Keratinocyte (primary cell): ENCODE results near the gene EFHD2. TPM values are rescaled to one million over a fixed set of nuclear protein-coding genes. Genes with fewer than 3 reads are reported as not detected.

ENCODE experiments used
- DNase-seq: peaks from one replicate; pipeline ENCODE4 v3.0.0-alpha.2; 2011; ENCODE audit warnings: low read depth, missing footprints, low spot score
- FAIRE-seq: peaks from 2 replicates; lab custom pipeline; 2011; peaks lifted over from hg19 to GRCh38; lab: Jason Lieb, UNC
- H2AFZ ChIP-seq: 2 replicates; pipeline ENCODE4 v1.6.0; 2012; ENCODE audit warnings: low read length, control low read depth, inconsistent platforms; ENCODE audit not compliant: control insufficient read depth
- H3K27ac ChIP-seq: 2 replicates; pipeline ENCODE4 v1.5.1; 2011; ENCODE audit warnings: low read length; ENCODE audit not compliant: control insufficient read depth, insufficient read depth
- H3K27me3 ChIP-seq: 3 replicates; pipeline ENCODE4 v1.6.0; 2011; ENCODE audit warnings: low read length; ENCODE audit not compliant: control insufficient read depth, insufficient read depth; ENCODE audit errors: extremely low read depth
- H3K36me3 ChIP-seq, 2 experiments: 2 replicates in 1 of 2; 3 replicates in 1 of 2; pipeline ENCODE4 v1.5.1; 2011; ENCODE audit warnings: low read length in 2 of 2, mild to moderate bottlenecking in 1 of 2; ENCODE audit not compliant: control insufficient read depth in 2 of 2, insufficient read depth in 2 of 2; ENCODE audit errors: extremely low read depth in 1 of 2
- H3K4me1 ChIP-seq: 3 replicates; pipeline ENCODE4 v1.5.1; 2011; ENCODE audit warnings: low read length; ENCODE audit not compliant: control insufficient read depth, insufficient read depth; ENCODE audit errors: extremely low read depth
- H3K4me2 ChIP-seq: 3 replicates; pipeline ENCODE4 v1.6.0; 2011; ENCODE audit warnings: low read depth, low read length; ENCODE audit not compliant: control insufficient read depth, insufficient read depth; ENCODE audit errors: extremely low read depth
- H3K4me3 ChIP-seq, 3 experiments: fragments of 200-600 bp in 1 of 3; sonication (generic) in 1 of 3; 2 replicates in 2 of 3; 3 replicates in 1 of 3; pipeline ENCODE4 v1.5.1; 2011 to 2016; ENCODE audit warnings: low read length in 3 of 3, mild to moderate bottlenecking in 3 of 3, control low read depth in 2 of 3, inconsistent platforms in 1 of 3, low read depth in 1 of 3, mixed read lengths in 1 of 3, mixed run types in 1 of 3, moderate library complexity in 1 of 3; ENCODE audit not compliant: control insufficient read depth in 2 of 3, insufficient read depth in 2 of 3; ENCODE audit errors: extremely low read depth in 1 of 3
- H3K79me2 ChIP-seq: 2 replicates; pipeline ENCODE4 v1.6.0; 2012; ENCODE audit warnings: low read length; ENCODE audit not compliant: control insufficient read depth, insufficient read depth
- H3K9ac ChIP-seq: 3 replicates; pipeline ENCODE4 v1.6.0; 2011; ENCODE audit warnings: low read length; ENCODE audit not compliant: control insufficient read depth, insufficient read depth; ENCODE audit errors: extremely low read depth
- H3K9me1 ChIP-seq: 3 replicates; pipeline ENCODE4 v1.6.0; 2011; ENCODE audit warnings: low read length; ENCODE audit not compliant: control insufficient read depth, insufficient read depth; ENCODE audit errors: extremely low read depth
- H3K9me3 ChIP-seq: 2 replicates; pipeline ENCODE4 v1.5.1; 2012; ENCODE audit warnings: low read depth, low read length; ENCODE audit not compliant: control insufficient read depth
- H4K20me1 ChIP-seq: 3 replicates; pipeline ENCODE4 v1.6.0; 2011; ENCODE audit warnings: low read length; ENCODE audit not compliant: control insufficient read depth, insufficient read depth; ENCODE audit errors: extremely low read depth
- CTCF ChIP-seq, 3 experiments: IDR thresholded peaks in 1 of 3; conservative IDR thresholded peaks in 1 of 3; optimal IDR thresholded peaks in 1 of 3; 2 replicates in 2 of 3; 3 replicates in 1 of 3; pipeline versions ENCODE3 to v1.5.1; 2011; ENCODE audit warnings: low read length in 3 of 3, mild to moderate bottlenecking in 3 of 3, moderate library complexity in 2 of 3, control low read depth in 1 of 3, inconsistent platforms in 1 of 3; ENCODE audit not compliant: insufficient read depth in 2 of 3; ENCODE audit errors: extremely low read depth in 1 of 3
- EZH2 ChIP-seq: IDR thresholded peaks from one replicate; pipeline ENCODE4 v1.6.1; 2012; ENCODE audit warnings: inconsistent platforms, mild to moderate bottlenecking, low read length, moderate library complexity
- dilution Hi-C: fragments of 300-500 bp; cut with MboI; formaldehyde crosslinking; loops from one replicate; pipeline ENCODE4 v1.7.0; 2020; ENCODE audit warnings: low sequenced_read_pairs; ENCODE audit not compliant: extremely low pct_ligation_motif_present
- polyA plus RNA-seq, 5 experiments: library from polyadenylated mRNA; depleted of rRNA in 3 of 5; stranded (reverse) in 3 of 5; stranded (forward) in 1 of 5; unstranded in 1 of 5; fragments of >200 nt; gene quantifications; 1 replicate in 1 of 5; 2 replicates in 3 of 5; 3 replicates in 1 of 5; pipeline versions ENCODE4 v1.2.1 to v1.2.3, GENCODE V29; 2011 to 2012; ENCODE audit warnings: missing spikeins in 2 of 5, low read depth in 1 of 5, low replicate concordance in 1 of 5

The EFHD2 gene
- polyA plus RNA-seq, 1 donor (not counting 4 experiments of a cell fraction or from before 2014, with no cell fraction given): 47.6 TPM

GRCh38 chr1:15428815-15429435 lies 19.2 kb downstream of the EFHD2 start:
- H3K9ac ChIP-seq: no peak overlapping the region
- H3K27me3 ChIP-seq: no peaks in the 10 kb centered on the region
- no peak overlapping the region for H3K27ac ChIP-seq
- H4K20me1 ChIP-seq: peaks cover 17% of the 10 kb centered on the region
- FAIRE-seq (no peak), DNase-seq (no peak)
- no peak for TF ChIP-seq CTCF (optimal IDR thresholded peaks at IDR 0.05 in 1 of 3, IDR thresholded peaks at IDR 0.05 in 1 of 3, conservative IDR thresholded peaks at IDR 0.05 in 1 of 3; ENCODE audit: extremely low read depth in 1 of 3, insufficient read depth in 2 of 3, low read length in 3 of 3)
- TF ChIP-seq EZH2: no peak
- H3K9me1 ChIP-seq: no peaks in the 10 kb centered on the region
- dilution Hi-C loops: no loop called here
- peaks cover 26% of the 10 kb centered on the region for H3K4me1 ChIP-seq
- peaks cover 14 to 31% of the 10 kb centered on the region in 2 experiments for H3K36me3 ChIP-seq
- no peak overlapping the region for H3K4me2 ChIP-seq
- H3K79me2 ChIP-seq: peaks cover 18% of the 10 kb centered on the region
- no peak overlapping the region for H2AFZ ChIP-seq
- no peak overlapping the region for H3K4me3 ChIP-seq
- no peaks in the 10 kb centered on the region for H3K9me3 ChIP-seq

- Histone ChIP-seq H3K27me3 (no peaks in the 10 kb centered on the region), H3K4me2 (no peak overlapping the region), H2AFZ (no peak overlapping the region), H3K9me1 (no peaks in the 10 kb centered on the region), H3K9me3 (no peaks in the 10 kb centered on the region), H3K27ac (peak overlapping the region; percentile 20), H3K79me2 (peaks cover 10% of the 10 kb centered on the region), H3K4me1 (peaks cover 22% of the 10 kb centered on the region), H3K36me3 (peaks cover 14 to 31% of the 10 kb centered on the region in 2 experiments), H4K20me1 (peaks cover 12% of the 10 kb centered on the region), H3K9ac (no peak overlapping the region), H3K4me3 (no peak overlapping the region)
- FAIRE-seq: no peak
- dilution Hi-C loops: no loop called here
- no peak for TF ChIP-seq CTCF (optimal IDR thresholded peaks at IDR 0.05 in 1 of 3, IDR thresholded peaks at IDR 0.05 in 1 of 3, conservative IDR thresholded peaks at IDR 0.05 in 1 of 3; ENCODE audit: extremely low read depth in 1 of 3, insufficient read depth in 2 of 3, low read length in 3 of 3)
- TF ChIP-seq EZH2: no peak
- DNase-seq: no peak
These were observed 20.0 kb downstream of the EFHD2 start for GRCh38 chr1:15429701-15430149.
